GM18870 (cell line): Measurements from ENCODE around the gene SYT6.
"Not testable (repeated sequence)": the region's sequence is repeated elsewhere in the genome, so short reads cannot be mapped to it uniquely, and the experiment has no call there.

Experiments
- ATAC-seq: cut with Tn5 transposase; IDR thresholded peaks from one replicate; pipeline ENCODE4 v1.9.1; 2021; ENCODE audit warnings: moderate library complexity; ENCODE audit not compliant: unreplicated experiment

Gene SYT6

GRCh38 chr1:114075546-114076242, 78.0 kb downstream of the SYT6 start:
- no peak for ATAC-seq

DNA sequence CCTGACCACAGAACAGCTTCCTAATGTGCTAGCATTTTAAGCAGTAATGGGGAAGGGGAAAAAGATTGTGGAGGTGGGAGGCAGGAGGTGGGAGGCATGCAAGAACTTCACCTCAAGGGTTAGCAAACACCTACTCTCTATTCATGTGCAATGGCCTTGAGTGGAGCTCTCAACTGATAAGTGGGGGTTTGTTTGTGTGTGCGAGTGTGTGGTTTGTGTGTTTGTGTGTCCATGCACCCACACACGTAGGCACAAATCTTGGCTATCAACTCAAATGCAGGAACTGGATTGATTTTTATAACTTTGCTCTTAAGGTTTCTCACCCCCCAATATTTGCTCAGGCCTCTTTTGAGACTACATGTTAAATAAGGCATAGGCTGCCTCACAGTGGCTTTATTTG, 78.6 kb downstream of the SYT6 start:
- no peak for ATAC-seq

- ATAC-seq, result no peak
Measured at GRCh38 chr1:114072246-114072645, 81.4 kb downstream of the SYT6 start.

- ATAC-seq, result not testable (repeated sequence)
Measured at GRCh38 chr1:114069762-114070161, 83.9 kb downstream of the SYT6 start.

- ATAC-seq, result not testable (repeated sequence)
Measured at GRCh38 chr1:114068684-114069083, 85.0 kb downstream of the SYT6 start.

DNA sequence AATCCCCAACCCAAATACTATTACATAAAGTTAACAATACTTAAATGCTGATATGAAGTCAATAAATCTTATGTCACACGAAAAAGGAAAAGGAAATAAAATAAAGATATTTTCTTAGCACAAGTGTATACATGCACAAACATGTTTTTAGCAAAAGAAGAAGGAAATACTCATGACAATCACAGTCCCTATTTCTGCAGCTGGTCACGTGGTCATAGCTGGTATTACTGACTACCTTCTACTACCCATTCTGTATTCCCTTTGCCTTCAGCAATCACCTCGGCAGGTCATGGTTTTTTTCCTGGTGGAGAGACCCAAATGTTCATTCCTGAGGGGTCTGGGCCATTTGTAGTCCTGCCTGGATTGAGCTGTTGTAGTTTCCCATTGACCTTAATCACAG, 88.0 kb downstream of the SYT6 start:
- not testable (repeated sequence) for ATAC-seq

DNA sequence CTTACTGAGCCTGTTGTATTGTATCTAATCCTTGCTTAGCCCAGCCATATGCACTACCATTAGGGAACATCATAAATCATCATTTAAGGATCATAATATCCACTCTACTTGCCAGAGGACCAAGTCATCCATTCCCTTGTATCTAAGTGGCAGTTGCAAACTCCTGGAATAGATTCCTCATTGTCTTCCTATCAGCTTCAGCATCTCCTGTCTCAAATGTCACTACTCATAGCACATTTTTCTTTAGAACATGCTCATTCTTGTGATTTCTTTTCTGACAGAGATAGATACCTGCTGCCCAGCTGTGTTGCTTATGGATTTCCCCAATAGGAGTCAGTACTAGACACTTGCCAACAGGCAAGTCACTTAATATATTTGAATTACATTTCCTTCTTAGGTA, 90.1 kb downstream of the SYT6 start:
- no peak for ATAC-seq

- no peak for ATAC-seq
Measured at GRCh38 chr1:114062477-114063099, 91.1 kb downstream of the SYT6 start.

- ATAC-seq, result no peak
Measured at GRCh38 chr1:114061121-114061830, 92.4 kb downstream of the SYT6 start.

DNA sequence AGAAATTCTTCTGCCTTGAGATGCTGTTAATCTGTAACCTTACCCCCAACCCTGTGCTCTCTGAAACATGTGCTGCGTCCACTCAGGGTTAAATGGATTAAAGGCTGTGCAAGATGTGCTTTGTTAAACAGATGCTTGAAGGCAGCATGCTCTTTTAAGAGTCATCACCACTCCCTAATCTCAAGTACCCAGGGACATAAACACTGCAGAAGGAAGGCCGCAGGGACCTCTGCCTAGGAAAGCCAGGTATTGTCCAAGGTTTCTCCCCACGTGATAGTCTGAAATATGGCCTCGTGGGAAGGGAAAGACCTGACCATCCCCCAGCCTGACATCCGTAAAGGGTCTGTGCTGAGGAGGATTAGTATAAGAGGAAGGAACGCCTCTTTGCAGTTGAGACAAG, 95.4 kb downstream of the SYT6 start:
- ATAC-seq, result not testable (repeated sequence)

GRCh38 chr1:114054148-114054547, 99.5 kb downstream of the SYT6 start:
- no peak for ATAC-seq

DNA sequence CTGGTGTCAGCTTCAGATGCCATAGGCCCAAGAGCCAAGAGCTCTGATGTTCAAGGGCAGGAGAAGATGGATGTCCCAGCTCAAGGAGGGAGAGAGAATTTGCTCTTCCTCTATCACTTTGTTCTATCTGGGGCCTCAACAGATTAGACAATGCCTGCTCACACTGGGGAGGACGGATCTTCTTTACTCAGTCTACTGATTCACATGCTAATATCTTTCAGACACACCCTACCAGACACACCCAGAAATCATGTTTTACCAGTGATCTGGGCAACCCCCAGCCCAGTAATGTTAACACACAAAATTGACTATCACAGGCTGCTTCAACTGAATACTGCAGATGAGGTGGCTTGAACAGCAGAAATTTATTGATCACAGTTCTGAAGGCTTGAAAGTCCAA, 105.4 kb downstream of the SYT6 start:
- ATAC-seq, result no peak

DNA sequence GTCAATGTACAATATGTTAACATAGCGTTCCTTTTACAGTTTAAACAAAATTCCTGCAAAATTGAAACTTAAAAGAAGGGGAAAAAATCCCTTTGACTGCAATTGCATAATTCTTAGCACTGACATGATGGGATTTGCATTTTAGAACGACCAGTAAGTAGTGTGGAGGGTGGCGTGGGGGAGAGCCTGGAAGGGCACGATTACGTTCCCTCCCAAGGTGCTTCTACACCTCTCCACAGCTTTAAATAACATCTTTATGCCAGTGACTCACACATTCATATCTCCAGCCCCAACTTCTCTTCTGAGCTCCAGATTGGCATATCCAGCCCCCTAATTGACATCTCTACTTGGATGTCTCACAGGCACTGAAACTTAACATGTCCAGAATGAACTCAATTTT, 110.1 kb downstream of the SYT6 start:
- no peak for ATAC-seq

DNA sequence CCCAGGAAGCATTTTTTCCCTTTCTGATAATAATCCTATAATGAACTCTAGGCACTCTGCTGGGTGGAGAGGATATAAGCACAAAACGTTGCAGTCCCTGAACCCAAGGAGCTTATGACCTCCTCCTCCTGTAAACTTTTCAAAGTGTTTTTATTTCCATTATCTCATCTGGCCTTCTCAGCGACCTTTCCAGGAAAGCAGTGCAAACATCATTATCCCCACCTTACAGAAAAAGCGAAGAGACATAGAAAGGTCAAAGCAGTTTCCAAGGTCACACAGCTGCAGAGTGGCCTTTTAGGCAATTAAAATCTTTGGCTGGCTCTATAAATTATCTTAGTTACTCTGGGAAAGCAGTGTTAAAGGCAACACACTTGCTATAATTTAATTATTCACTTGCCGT, 110.6 kb downstream of the SYT6 start:
- ATAC-seq, result no peak

DNA sequence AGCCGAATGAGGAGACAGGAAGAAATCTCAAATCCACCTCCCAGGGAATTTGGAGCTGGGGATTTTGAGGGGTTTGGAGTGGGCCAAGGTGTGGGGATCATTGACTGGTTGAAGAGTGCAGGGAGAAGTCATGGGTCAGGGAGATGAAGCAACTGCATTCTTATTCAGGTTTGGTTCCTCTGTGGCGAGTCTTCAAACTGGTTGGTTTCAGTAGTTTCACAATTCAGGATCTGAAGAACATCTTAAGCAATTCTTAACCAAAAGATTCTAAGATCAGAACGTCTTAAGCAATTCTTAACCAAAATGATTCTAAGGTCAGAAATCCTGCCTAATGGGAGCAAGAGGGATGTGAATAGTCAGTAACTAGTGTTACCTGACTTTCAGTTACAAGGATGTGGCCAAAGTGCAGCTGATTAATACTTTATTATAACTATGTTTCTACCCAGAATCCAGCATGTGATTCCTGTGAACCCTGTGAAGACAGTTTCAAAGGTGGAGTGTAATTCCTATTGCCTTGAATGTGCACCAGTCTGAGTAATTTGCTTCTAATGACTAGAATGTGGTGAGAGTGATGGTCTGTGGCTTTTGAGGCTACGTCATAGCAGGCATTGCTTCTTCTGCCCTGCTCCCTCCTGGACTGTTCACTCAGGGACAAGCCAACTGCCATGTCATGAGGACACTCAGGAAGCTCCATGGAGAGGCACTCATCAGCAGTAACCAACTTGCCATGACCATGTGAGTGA, 113.2 kb downstream of the SYT6 start:
- no peak for ATAC-seq
